GM12864 (cell line): ENCODE results near the gene SEMA3B.
"Not testable (repeated sequence)": the region's sequence is repeated elsewhere in the genome, so short reads cannot be mapped to it uniquely, and the experiment has no call there.

ENCODE experiments used
- DNase-seq: peaks from one replicate; pipeline ENCODE4 v3.0.0-alpha.2; 2011; ENCODE audit warnings: low read depth
- H3K4me3 ChIP-seq: 2 replicates; pipeline ENCODE4 v1.5.1; 2011; ENCODE audit warnings: mild to moderate bottlenecking, low read depth, low read length, control low read depth
- CTCF ChIP-seq: IDR thresholded peaks from 2 replicates; pipeline ENCODE4 v1.5.1; 2011; ENCODE audit warnings: low read depth, mild to moderate bottlenecking, moderate library complexity, low read length, control low read depth, inconsistent platforms; ENCODE audit errors: missing control alignments

SEMA3B gene

DNA sequence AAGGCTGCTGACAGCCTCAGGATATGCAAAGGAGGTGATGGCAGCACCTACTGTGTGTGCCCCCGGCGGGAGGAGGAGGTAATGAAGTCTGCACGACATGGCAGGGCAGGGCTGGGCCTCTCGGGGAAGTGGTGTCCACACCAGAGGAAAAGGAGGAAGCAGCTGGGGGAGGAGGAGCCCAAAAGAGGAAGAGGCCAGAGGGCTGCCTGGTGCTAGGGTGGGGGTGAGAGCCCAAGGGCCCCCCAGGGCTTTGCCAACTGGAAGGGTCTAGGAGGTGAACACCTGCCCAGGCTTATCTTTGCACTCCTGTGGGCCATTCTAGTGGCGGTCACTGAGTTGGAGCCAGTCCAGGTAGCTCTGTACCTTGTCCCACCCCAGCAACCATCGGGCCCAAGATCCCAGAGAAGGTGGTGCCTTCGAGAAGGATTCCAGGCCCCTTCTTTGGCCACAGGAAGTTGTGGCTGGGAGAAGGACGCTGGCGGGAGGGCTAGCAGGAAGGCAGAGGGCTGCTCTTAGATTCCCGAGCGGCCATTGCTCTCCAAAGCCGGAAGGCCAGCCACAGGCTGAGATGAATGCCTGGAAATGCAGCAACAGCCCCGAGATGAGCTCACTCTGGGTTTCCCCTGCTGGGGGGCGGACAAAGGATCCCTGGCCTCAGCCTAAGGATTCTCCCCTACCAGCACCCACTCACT, 25.9 kb upstream of the SEMA3B start:
- TF ChIP-seq CTCF, result peak; percentile 7
- DNase-seq, result no peak
- H3K4me3 ChIP-seq, result no peak overlapping the region

DNA sequence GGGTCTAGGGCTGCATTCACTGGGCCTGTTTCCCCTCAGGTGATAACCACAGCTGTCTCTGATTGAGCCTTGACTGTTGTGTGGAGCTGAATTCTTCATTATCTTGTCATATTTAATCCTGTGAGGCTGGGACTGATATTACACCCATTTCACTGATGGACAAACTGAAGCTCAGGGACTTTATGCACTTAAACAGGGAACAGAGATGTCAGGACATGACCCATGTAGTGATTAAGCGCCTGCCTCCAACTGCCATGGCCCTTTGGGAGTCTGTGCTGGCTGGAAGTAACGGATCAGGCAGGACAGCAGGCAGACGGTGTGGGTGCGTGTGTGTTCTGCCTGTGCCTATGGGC, 25.4 kb upstream of the SEMA3B start:
- no peak for TF ChIP-seq CTCF
- H3K4me3 ChIP-seq, result no peak overlapping the region
- no peak for DNase-seq

DNA sequence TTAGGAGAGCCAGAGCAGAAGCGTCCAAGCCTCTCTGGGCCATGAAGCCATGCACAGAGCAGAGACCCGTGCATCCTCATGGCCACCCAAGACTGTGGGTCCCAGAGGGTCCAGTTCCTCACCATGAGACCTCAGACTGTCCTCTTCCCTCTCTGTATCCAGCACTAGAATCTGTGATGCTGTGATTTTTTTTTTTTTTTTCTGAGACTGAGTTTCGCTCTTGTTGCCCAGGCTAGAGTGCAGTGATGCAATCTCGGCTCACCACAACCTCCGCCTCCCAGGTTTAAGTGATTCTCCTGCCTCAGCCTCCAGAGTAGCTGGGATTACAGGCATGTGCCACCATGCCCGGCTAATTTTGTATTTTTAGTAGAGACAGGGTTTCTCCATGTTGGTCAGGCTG, 24.1 kb upstream of the SEMA3B start:
- H3K4me3 ChIP-seq, DNase-seq: not testable (repeated sequence)

- H3K4me3 ChIP-seq, result no peak overlapping the region; the same call in 1 of the 2 replicates
- no peak for DNase-seq
- TF ChIP-seq CTCF, result no peak
Observed at GRCh38 chr3:50245251-50245745, 23.6 kb upstream of the SEMA3B start.

DNA sequence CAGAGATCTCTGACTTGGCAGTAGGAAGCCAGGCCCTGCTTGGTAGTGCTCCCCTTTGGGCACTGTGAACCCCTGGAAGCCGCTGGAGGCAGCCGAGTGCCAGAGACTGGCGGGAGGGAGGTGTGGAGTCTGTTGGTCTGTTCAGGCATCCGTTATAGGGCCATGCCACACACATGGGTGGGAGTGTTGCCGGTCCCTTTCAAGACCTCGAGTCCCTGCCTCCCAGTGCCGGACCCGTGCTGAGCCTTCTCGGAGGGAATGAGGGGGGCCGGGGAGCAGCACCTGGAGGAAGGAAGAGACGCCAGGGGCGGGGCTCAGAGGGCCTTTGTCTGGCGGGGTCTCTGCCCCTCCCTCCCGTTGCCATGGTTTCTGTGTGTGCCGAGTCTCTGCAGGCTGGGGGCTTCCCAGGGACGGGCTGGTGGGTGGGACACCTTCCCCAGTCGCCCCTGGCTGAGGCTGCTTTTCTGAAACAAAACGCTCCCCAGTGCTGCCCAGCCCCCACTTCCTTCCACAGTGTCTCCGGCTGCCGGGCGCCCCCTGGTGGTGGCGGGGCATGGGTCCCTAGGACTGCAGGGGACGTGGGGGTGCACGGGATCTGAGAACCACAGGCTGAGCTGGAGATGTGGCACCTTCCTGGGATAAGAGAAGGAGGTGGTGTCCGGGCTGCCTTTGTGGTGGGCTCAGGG, 23.0 kb upstream of the SEMA3B start:
- DNase-seq, result peak; percentile 37
- peak overlapping the region; percentile 43 for H3K4me3 ChIP-seq
- peak; percentile 96 for TF ChIP-seq CTCF

GRCh38 chr3:50246517-50246954, 22.4 kb upstream of the SEMA3B start:
- no peak for DNase-seq
- no peak for TF ChIP-seq CTCF
- peak overlapping the region; percentile 43 for H3K4me3 ChIP-seq

DNA sequence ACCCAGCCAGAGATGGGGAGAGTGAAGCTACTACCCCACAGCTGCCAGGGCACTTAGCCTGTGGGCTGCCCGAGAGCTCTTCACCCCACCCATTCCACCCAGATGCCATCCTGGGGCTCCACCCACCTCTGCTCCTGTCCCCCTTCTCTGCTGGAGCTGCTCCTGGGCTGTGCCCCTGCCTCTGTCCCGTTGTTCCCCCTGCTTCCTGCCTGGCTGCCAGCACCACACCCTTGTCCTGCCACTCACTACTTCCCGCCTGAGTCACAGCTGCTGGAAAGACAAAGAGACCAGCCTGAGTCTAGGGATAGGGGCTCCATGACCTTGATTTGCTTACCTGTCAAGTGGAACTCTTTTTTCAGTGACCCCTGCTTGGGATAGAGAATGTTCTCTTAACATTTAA, 20.6 kb upstream of the SEMA3B start:
- DNase-seq, result no peak

More for the DNA sequence above, 20.6 kb upstream of the SEMA3B start:
- no peak overlapping the region for H3K4me3 ChIP-seq
- no peak for TF ChIP-seq CTCF
